ENCODE data around the gene EIF4G3.

GRCh38 chr1:20972855-20973254, 203.8 kb downstream of the EIF4G3 start:
- TF ChIP-seq CTCF (conservative IDR thresholded peaks at IDR 0.05 in 1 of 2, IDR thresholded peaks at IDR 0.05 in 1 of 2; ENCODE audit: low read depth in 1 of 2, low read length in 2 of 2) (no peak), EZH2 (IDR thresholded peaks at IDR 0.05; ENCODE audit: low read length, missing control alignments) (no peak)
